ENCODE results near the gene DGKQ. TPM values are rescaled to one million over a fixed set of nuclear protein-coding genes. Genes with fewer than 3 reads are reported as not detected.

DGKQ gene
- total RNA-seq, 1 experiment from 2014 or later: 14.2 TPM

GRCh38 chr4:960140-960635, 13.2 kb downstream of the DGKQ start:
- Histone ChIP-seq H3K4me1 (ENCODE audit: insufficient read depth, low read length) (no peaks in the 10 kb centered on the region), H3K4me2 (ENCODE audit: low read length) (no peak overlapping the region), H3K9ac (ENCODE audit: low read length) (no peak overlapping the region), H3K9me3 (ENCODE audit: low read length) (no peaks in the 10 kb centered on the region), H3K4me3 (ENCODE audit: low read length) (no peak overlapping the region), H3K79me2 (ENCODE audit: low read length) (no peaks in the 10 kb centered on the region), H3K27me3 (ENCODE audit: low read length) (no peaks in the 10 kb centered on the region), H3K36me3 (ENCODE audit: low read depth, low read length) (no peaks in the 10 kb centered on the region), H2AFZ (ENCODE audit: low read length) (no peak overlapping the region), H3F3A (ENCODE audit: low read length, unreplicated experiment) (no peaks in the 10 kb centered on the region), H3K9me2 (replicated peaks; ENCODE audit: low read length) (no peaks in the 10 kb centered on the region), H3K27ac (ENCODE audit: low read length) (no peak overlapping the region), H4K20me1 (ENCODE audit: low read length) (no peaks in the 10 kb centered on the region)
- BruUV-seq (replicated peaks): no TSS peak
- POLR2A ChIA-PET (ENCODE audit: unreplicated experiment): no interaction called here
- ATAC-seq (no peak), DNase-seq (no peak)
- CTCF ChIA-PET: no interaction called here
- intact Hi-C loops (cut with micrococcal nuclease): no loop called here
- TF ChIP-seq, protein P1, sequence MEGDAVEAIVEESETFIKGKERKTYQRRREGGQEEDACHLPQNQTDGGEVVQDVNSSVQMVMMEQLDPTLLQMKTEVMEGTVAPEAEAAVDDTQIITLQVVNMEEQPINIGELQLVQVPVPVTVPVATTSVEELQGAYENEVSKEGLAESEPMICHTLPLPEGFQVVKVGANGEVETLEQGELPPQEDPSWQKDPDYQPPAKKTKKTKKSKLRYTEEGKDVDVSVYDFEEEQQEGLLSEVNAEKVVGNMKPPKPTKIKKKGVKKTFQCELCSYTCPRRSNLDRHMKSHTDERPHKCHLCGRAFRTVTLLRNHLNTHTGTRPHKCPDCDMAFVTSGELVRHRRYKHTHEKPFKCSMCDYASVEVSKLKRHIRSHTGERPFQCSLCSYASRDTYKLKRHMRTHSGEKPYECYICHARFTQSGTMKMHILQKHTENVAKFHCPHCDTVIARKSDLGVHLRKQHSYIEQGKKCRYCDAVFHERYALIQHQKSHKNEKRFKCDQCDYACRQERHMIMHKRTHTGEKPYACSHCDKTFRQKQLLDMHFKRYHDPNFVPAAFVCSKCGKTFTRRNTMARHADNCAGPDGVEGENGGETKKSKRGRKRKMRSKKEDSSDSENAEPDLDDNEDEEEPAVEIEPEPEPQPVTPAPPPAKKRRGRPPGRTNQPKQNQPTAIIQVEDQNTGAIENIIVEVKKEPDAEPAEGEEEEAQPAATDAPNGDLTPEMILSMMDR (conservative IDR thresholded peaks at IDR 0.05; ENCODE audit: low read depth, low read length): no peak
- TF ChIP-seq EZH2 (IDR thresholded peaks at IDR 0.05; ENCODE audit: low read length, unreplicated experiment) (no peak), EZH2phosphoT487 (IDR thresholded peaks at IDR 0.05; ENCODE audit: borderline replicate concordance, low read length) (no peak)

DNA sequence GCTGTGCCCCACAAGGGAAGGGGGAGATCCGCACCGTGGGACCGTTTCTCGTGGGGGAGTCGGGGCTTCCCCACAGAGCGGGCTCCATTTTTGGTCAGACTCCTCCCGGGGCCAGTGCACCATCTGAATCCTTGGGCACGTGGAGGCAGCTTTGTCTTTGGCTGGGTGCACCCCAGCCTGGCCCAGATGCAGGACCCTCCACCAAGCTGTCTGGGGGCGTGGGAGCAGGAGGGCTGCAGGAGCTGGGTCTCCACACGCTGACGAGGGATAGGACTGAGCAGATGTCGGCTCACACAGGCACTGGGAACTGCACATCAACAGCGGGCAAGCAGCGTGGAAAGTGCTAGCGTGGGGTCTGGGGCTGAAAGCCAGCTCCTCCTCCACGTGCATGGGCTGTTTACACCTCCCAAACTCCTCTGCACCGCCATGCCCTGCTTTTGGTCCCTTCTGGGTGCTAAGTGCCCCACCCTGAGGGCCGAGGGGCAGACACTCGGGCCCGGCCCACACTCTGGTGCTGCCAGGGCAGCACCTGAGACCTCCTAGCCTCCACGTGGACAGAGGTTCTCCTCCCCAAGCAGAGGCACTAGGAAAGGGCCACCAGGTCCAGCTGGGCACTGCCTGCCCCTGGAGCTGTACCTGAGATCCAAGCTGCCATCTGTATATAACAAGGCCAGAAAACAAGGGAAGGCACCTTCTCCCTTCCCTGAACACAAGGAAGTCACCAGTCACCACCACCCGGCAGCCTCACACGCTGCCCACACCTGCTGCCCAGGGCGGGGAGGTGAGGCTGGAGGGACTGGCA, 13.8 kb downstream of the DGKQ start:
- Histone ChIP-seq H2AFZ (ENCODE audit: low read length) (no peak overlapping the region), H3K79me2 (ENCODE audit: low read length) (no peaks in the 10 kb centered on the region), H3F3A (ENCODE audit: low read length, unreplicated experiment) (no peaks in the 10 kb centered on the region), H3K4me1 (ENCODE audit: insufficient read depth, low read length) (no peaks in the 10 kb centered on the region), H3K4me3 (ENCODE audit: low read length) (no peak overlapping the region), H3K36me3 (ENCODE audit: low read depth, low read length) (no peaks in the 10 kb centered on the region), H3K9ac (ENCODE audit: low read length) (no peak overlapping the region), H3K27ac (ENCODE audit: low read length) (no peak overlapping the region), H3K27me3 (ENCODE audit: low read length) (no peaks in the 10 kb centered on the region), H4K20me1 (ENCODE audit: low read length) (no peaks in the 10 kb centered on the region), H3K4me2 (ENCODE audit: low read length) (no peak overlapping the region), H3K9me3 (ENCODE audit: low read length) (no peaks in the 10 kb centered on the region), H3K9me2 (replicated peaks; ENCODE audit: low read length) (no peaks in the 10 kb centered on the region)
- ChIA-PET POLR2A (ENCODE audit: unreplicated experiment) (no interaction called here), CTCF (no interaction called here)
- no TSS peak for BruUV-seq (replicated peaks)
- intact Hi-C loops (cut with micrococcal nuclease): no loop called here
- no peak for ATAC-seq
- TF ChIP-seq, protein P1 (conservative IDR thresholded peaks at IDR 0.05; ENCODE audit: low read depth, low read length): no peak
- no peak for TF ChIP-seq EZH2 (IDR thresholded peaks at IDR 0.05; ENCODE audit: low read length, unreplicated experiment)
- DNase-seq: no peak

GRCh38 chr4:958696-959337, 14.6 kb downstream of the DGKQ start:
- BruUV-seq (replicated peaks): no TSS peak
- Histone ChIP-seq H3K4me3 (ENCODE audit: low read length) (no peak overlapping the region), H3K4me1 (ENCODE audit: insufficient read depth, low read length) (no peaks in the 10 kb centered on the region), H3K79me2 (ENCODE audit: low read length) (no peaks in the 10 kb centered on the region), H3F3A (ENCODE audit: low read length, unreplicated experiment) (no peaks in the 10 kb centered on the region), H3K27ac (ENCODE audit: low read length) (no peak overlapping the region), H3K36me3 (ENCODE audit: low read depth, low read length) (no peaks in the 10 kb centered on the region), H3K9ac (ENCODE audit: low read length) (no peak overlapping the region), H3K27me3 (ENCODE audit: low read length) (no peaks in the 10 kb centered on the region), H3K9me3 (ENCODE audit: low read length) (no peaks in the 10 kb centered on the region), H3K9me2 (replicated peaks; ENCODE audit: low read length) (no peaks in the 10 kb centered on the region), H2AFZ (ENCODE audit: low read length) (no peak overlapping the region), H4K20me1 (ENCODE audit: low read length) (no peaks in the 10 kb centered on the region), H3K4me2 (ENCODE audit: low read length) (no peak overlapping the region)
- POLR2A ChIA-PET (ENCODE audit: unreplicated experiment): no interaction called here
- ATAC-seq: no peak
- intact Hi-C loops (cut with micrococcal nuclease): no loop called here
- TF ChIP-seq, protein P1 (conservative IDR thresholded peaks at IDR 0.05; ENCODE audit: low read depth, low read length): no peak
- TF ChIP-seq EZH2phosphoT487 (IDR thresholded peaks at IDR 0.05; ENCODE audit: borderline replicate concordance, low read length): no peak
- no peak for TF ChIP-seq EZH2 (IDR thresholded peaks at IDR 0.05; ENCODE audit: low read length, unreplicated experiment)
- CTCF ChIA-PET: no interaction called here
- DNase-seq: no peak

All from PC-3 (cell line).